GM21786 (cell line): Measurements from ENCODE around the gene UBE2L3.
"Not testable (repeated sequence)": the region's sequence is repeated elsewhere in the genome, so short reads cannot be mapped to it uniquely, and the experiment has no call there.

Experiments used
- ATAC-seq: cut with Tn5 transposase; IDR thresholded peaks from one replicate; pipeline ENCODE4 v1.9.1; 2021; ENCODE audit not compliant: unreplicated experiment

UBE2L3 gene

GRCh38 chr22:21642584-21643448, 75.3 kb downstream of the UBE2L3 start:
- no peak for ATAC-seq

- ATAC-seq, result no peak
Observed at GRCh38 chr22:21643533-21644357, 76.2 kb downstream of the UBE2L3 start.

- ATAC-seq, result not testable (repeated sequence)
Observed at GRCh38 chr22:21645513-21645912, 78.0 kb downstream of the UBE2L3 start.

- ATAC-seq, result no peak
Observed at GRCh38 chr22:21646608-21647590, 79.4 kb downstream of the UBE2L3 start.

- ATAC-seq, result no peak
Observed at GRCh38 chr22:21650280-21650679, 82.8 kb downstream of the UBE2L3 start.

- ATAC-seq, result no peak
Observed at GRCh38 chr22:21650823-21651520, 83.5 kb downstream of the UBE2L3 start.

GRCh38 chr22:21651521-21652009, 84.1 kb downstream of the UBE2L3 start:
- peak; percentile 12 for ATAC-seq

- ATAC-seq, result peak; percentile 89
Observed at GRCh38 chr22:21652010-21652546, 84.6 kb downstream of the UBE2L3 start.

GRCh38 chr22:21652547-21653545, 85.3 kb downstream of the UBE2L3 start:
- ATAC-seq, result no peak

- ATAC-seq, result no peak
Observed at GRCh38 chr22:21657020-21657359, 89.5 kb downstream of the UBE2L3 start.

GRCh38 chr22:21657360-21658032, 90.0 kb downstream of the UBE2L3 start:
- peak; percentile 76 for ATAC-seq

GRCh38 chr22:21659864-21660525, 92.5 kb downstream of the UBE2L3 start:
- ATAC-seq, result no peak

- ATAC-seq, result no peak
Observed at GRCh38 chr22:21660904-21661303, 93.4 kb downstream of the UBE2L3 start.

- ATAC-seq, result no peak
Observed at GRCh38 chr22:21661991-21662390, 94.5 kb downstream of the UBE2L3 start.

GRCh38 chr22:21663738-21664137, 96.2 kb downstream of the UBE2L3 start:
- ATAC-seq, result no peak

GRCh38 chr22:21665047-21665851, 97.7 kb downstream of the UBE2L3 start:
- no peak for ATAC-seq

GRCh38 chr22:21666786-21667185, 99.3 kb downstream of the UBE2L3 start:
- ATAC-seq, result no peak
